CD4-positive, alpha-beta T cell (primary cell): ENCODE measurements around the gene CRB1. TPM values are rescaled to one million over a fixed set of nuclear protein-coding genes. Genes with fewer than 3 reads are reported as not detected.

ENCODE experiments used
- ATAC-seq: fragments of 200-7000 bp; cut with Tn5 transposase; one replicate; pipeline ENCODE4 v1.10.0; 2022; ENCODE audit warnings: mild to moderate bottlenecking; ENCODE audit not compliant: poor library complexity
- CTCF ChIA-PET: fragments of 350-600 bp; sonication (Branson Sonifier 250); formaldehyde crosslinking; loops from one replicate; lab custom pipeline; 2021; ENCODE audit warnings: antibody characterized with exemption, inconsistent platforms; lab: Charles Lee
- POLR2A ChIA-PET: fragments of 350-600 bp; sonication (Branson Sonifier 250); formaldehyde crosslinking; loops from one replicate; lab custom pipeline; 2021; ENCODE audit warnings: antibody characterized with exemption, inconsistent platforms; lab: Charles Lee
- DNase-seq, 14 experiments: peaks; one replicate each; pipeline ENCODE4 v3.0.0-alpha.2; 2013 to 2020; ENCODE audit warnings: mixed read lengths in 2 of 14
- H3K27ac ChIP-seq, 2 donors: one replicate each; pipeline versions ENCODE4 v1.5.1 to v1.7.0; 2013; ENCODE audit warnings: low read length in 2 of 2, low read depth in 1 of 2, mild to moderate bottlenecking in 1 of 2
- H3K27me3 ChIP-seq, 2 experiments: 1 replicate in 1 of 2; 2 replicates in 1 of 2; pipeline versions ENCODE4 v1.6.1 to v1.7.0; 2013; ENCODE audit warnings: low read length in 2 of 2, control low read depth in 1 of 2, mild to moderate bottlenecking in 1 of 2, moderate library complexity in 1 of 2; ENCODE audit not compliant: insufficient read depth in 2 of 2, control insufficient read depth in 1 of 2
- H3K36me3 ChIP-seq: one replicate; pipeline ENCODE4 v1.6.1; 2013; ENCODE audit warnings: low read length, control low read depth; ENCODE audit not compliant: insufficient read depth
- H3K4me1 ChIP-seq: one replicate; pipeline ENCODE4 v1.6.1; 2013; ENCODE audit warnings: low read length, control low read depth; ENCODE audit not compliant: insufficient read depth
- H3K4me3 ChIP-seq: one replicate; pipeline ENCODE4 v1.5.1; 2013; ENCODE audit warnings: mild to moderate bottlenecking, low read length, moderate library complexity
- H3K9me3 ChIP-seq, 2 experiments: 1 replicate in 1 of 2; 2 replicates in 1 of 2; pipeline versions ENCODE4 v1.6.1 to v1.7.0; 2013; ENCODE audit warnings: low read length in 2 of 2, mild to moderate bottlenecking in 2 of 2, control low read depth in 1 of 2, moderate library complexity in 1 of 2; ENCODE audit not compliant: control insufficient read depth in 1 of 2, insufficient read depth in 1 of 2
- H3K27ac Mint-ChIP-seq: one replicate; pipeline ENCODE4 v1.8.0; 2020; ENCODE audit warnings: mixed read lengths
- H3K27me3 Mint-ChIP-seq: one replicate; pipeline ENCODE4 v1.8.0; 2021; ENCODE audit warnings: mixed read lengths
- H3K36me3 Mint-ChIP-seq: one replicate; pipeline ENCODE4 v1.8.0; 2021; ENCODE audit warnings: low read depth, mixed read lengths
- H3K4me1 Mint-ChIP-seq: one replicate; pipeline ENCODE4 v1.8.0; 2021; ENCODE audit warnings: low read depth, mixed read lengths
- H3K4me3 Mint-ChIP-seq: one replicate; pipeline ENCODE4 v1.8.0; 2020; ENCODE audit warnings: mild to moderate bottlenecking, mixed read lengths
- H3K9me3 Mint-ChIP-seq: one replicate; pipeline ENCODE4 v1.8.0; 2020; ENCODE audit warnings: mixed read lengths
- intact Hi-C, 2 experiments: fragments of 100-400 bp; cut with DNase I in 1 of 2; cut with micrococcal nuclease in 1 of 2; formaldehyde crosslinking; loops; one replicate each; pipeline versions ENCODE4 v1.15.1 to v1.9.0; 2023 to 2025; cut with DNase I, micrococcal nuclease
- total RNA-seq, 174 experiments: library from RNA in 2 of 174; stranded (reverse) in 2 of 174; gene quantifications; one replicate each; pipeline ENCODE4 v1.2.3 and lab custom pipeline; 2021 to 2026
- TF ChIP-seq, protein P1 (sequence below): fragments of 200-600 bp; IDR thresholded peaks from one replicate; pipeline ENCODE4 v1.8.0; 2022; ENCODE audit warnings: antibody characterized with exemption, mild to moderate bottlenecking

The CRB1 gene
- total RNA-seq, 2 experiments from 2014 or later, result 0.17 to 0.25 TPM

DNA sequence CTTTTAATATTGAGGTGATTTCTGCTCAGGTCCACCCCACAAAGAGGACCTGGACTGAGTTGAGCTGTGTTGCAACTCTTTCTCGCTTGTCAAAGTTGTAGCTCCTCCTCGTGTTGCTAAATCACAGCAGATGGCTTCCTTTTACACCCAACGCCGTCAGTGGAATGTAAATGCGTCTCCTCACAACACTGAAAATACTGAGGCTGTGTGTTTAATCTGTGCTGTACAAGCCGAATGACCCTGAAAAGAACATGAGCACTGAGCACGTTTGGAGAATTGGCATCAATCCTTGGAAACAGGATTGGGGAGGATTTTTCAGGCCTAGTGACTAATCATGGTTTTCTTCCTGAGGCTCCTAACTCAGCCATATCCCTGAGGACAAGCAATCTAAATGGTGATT, 196.0 kb downstream of the CRB1 start:
- intact Hi-C loops, result no loop called here
- H3K9me3 Mint-ChIP-seq, result no peaks in the 10 kb centered on the region
- DNase-seq, result no peak

GRCh38 chr1:197465528-197466327, 197.7 kb downstream of the CRB1 start:
- no peaks in the 10 kb centered on the region for H3K9me3 ChIP-seq
- H3K4me3 Mint-ChIP-seq, result no peak overlapping the region
- no peak for ATAC-seq
- ChIA-PET POLR2A (no interaction called here), CTCF (no interaction called here)
- H3K27me3 ChIP-seq, result no peaks in the 10 kb centered on the region
- no peaks in the 10 kb centered on the region for H3K36me3 ChIP-seq
- intact Hi-C loops, result no loop called here
- no peaks in the 10 kb centered on the region for H3K36me3 Mint-ChIP-seq
- TF ChIP-seq, protein P1, sequence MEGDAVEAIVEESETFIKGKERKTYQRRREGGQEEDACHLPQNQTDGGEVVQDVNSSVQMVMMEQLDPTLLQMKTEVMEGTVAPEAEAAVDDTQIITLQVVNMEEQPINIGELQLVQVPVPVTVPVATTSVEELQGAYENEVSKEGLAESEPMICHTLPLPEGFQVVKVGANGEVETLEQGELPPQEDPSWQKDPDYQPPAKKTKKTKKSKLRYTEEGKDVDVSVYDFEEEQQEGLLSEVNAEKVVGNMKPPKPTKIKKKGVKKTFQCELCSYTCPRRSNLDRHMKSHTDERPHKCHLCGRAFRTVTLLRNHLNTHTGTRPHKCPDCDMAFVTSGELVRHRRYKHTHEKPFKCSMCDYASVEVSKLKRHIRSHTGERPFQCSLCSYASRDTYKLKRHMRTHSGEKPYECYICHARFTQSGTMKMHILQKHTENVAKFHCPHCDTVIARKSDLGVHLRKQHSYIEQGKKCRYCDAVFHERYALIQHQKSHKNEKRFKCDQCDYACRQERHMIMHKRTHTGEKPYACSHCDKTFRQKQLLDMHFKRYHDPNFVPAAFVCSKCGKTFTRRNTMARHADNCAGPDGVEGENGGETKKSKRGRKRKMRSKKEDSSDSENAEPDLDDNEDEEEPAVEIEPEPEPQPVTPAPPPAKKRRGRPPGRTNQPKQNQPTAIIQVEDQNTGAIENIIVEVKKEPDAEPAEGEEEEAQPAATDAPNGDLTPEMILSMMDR, result no peak
- H3K4me1 Mint-ChIP-seq, result no peaks in the 10 kb centered on the region
- no peak overlapping the region for H3K27ac Mint-ChIP-seq
- no peaks in the 10 kb centered on the region for H3K27me3 Mint-ChIP-seq
- no peaks in the 10 kb centered on the region for H3K9me3 Mint-ChIP-seq
- no peak overlapping the region for H3K4me3 ChIP-seq
- no peaks in the 10 kb centered on the region for H3K4me1 ChIP-seq
- no peak overlapping the region for H3K27ac ChIP-seq
- DNase-seq, result no peak

More for the DNA sequence above, 196.0 kb downstream of the CRB1 start:
- Mint-ChIP-seq H3K36me3 (no peaks in the 10 kb centered on the region), H3K4me3 (no peak overlapping the region), H3K4me1 (no peaks in the 10 kb centered on the region), H3K27me3 (no peaks in the 10 kb centered on the region), H3K27ac (no peak overlapping the region)
- ChIA-PET POLR2A (no interaction called here), CTCF (no interaction called here)
- Histone ChIP-seq H3K4me1 (no peaks in the 10 kb centered on the region), H3K27ac (no peak overlapping the region), H3K36me3 (no peaks in the 10 kb centered on the region), H3K4me3 (no peak overlapping the region), H3K9me3 (no peaks in the 10 kb centered on the region), H3K27me3 (no peaks in the 10 kb centered on the region)
- TF ChIP-seq, protein P1, result no peak
- ATAC-seq, result no peak

- POLR2A ChIA-PET, result no interaction called here
- Mint-ChIP-seq H3K9me3 (no peaks in the 10 kb centered on the region), H3K27me3 (no peaks in the 10 kb centered on the region), H3K4me3 (no peak overlapping the region), H3K4me1 (no peaks in the 10 kb centered on the region), H3K27ac (no peak overlapping the region), H3K36me3 (no peaks in the 10 kb centered on the region)
- CTCF ChIA-PET, result no interaction called here
- no peak overlapping the region for H3K4me3 ChIP-seq
- H3K27ac ChIP-seq, result no peak overlapping the region
- no peak for DNase-seq
- no peaks in the 10 kb centered on the region for H3K4me1 ChIP-seq
- H3K9me3 ChIP-seq, result no peaks in the 10 kb centered on the region
- ATAC-seq, result no peak
- intact Hi-C loops, result no loop called here
- H3K36me3 ChIP-seq, result no peaks in the 10 kb centered on the region
- TF ChIP-seq, protein P1, result no peak
- H3K27me3 ChIP-seq, result no peaks in the 10 kb centered on the region
These were observed 198.8 kb downstream of the CRB1 start for GRCh38 chr1:197466813-197467212.
